K562 (cell line): ENCODE measurements around the gene TBCCD1.

Experiments used
- CHD1 ChIP-seq: fragments of 200-600 bp; sonication (generic); IDR thresholded peaks from one replicate; pipeline ENCODE4 v1.6.1; 2012; ENCODE audit warnings: mild to moderate bottlenecking, moderate library complexity, low read length, inconsistent platforms
- KLF6 ChIP-seq: fragments of 250-450 bp; sonication (Bioruptor Pico); IDR thresholded peaks from 2 replicates; pipeline ENCODE4 v1.4.0; 2020; ENCODE audit warnings: mild to moderate bottlenecking, moderate library complexity, borderline replicate concordance
- MTA2 ChIP-seq: fragments of 450-650 bp; IDR thresholded peaks from 2 replicates; pipeline ENCODE4 v1.6.1; 2016; ENCODE audit warnings: low read depth
- POLR2A ChIP-seq: fragments of 450-650 bp; conservative IDR thresholded peaks from 2 replicates; pipeline ENCODE4 v1.6.1; 2016
- PRDM10 ChIP-seq: fragments of 450-650 bp; IDR thresholded peaks from 2 replicates; pipeline ENCODE4 v1.6.1; 2018; ENCODE audit not compliant: partially characterized antibody
- SPI1 ChIP-seq: IDR thresholded peaks from 2 replicates; pipeline ENCODE4 v1.6.1; 2011; ENCODE audit warnings: low read depth, low read length, control low read depth, borderline replicate concordance
- SREBF2 ChIP-seq: sonication (generic); formaldehyde crosslinking; IDR thresholded peaks from 2 replicates; pipeline ENCODE4 v1.4.0; 2020; ENCODE audit warnings: mild to moderate bottlenecking, missing genetic modification reagents
- SRF ChIP-seq, 2 experiments: fragments of 250-450, 450-650 bp in 1 of 2; sonication (Bioruptor Pico) in 1 of 2; sonication (generic) in 1 of 2; formaldehyde crosslinking; IDR thresholded peaks; 2 replicates each; pipeline versions ENCODE4 v1.5.0 to v1.5.1; 2020 to 2022; ENCODE audit warnings: mild to moderate bottlenecking in 1 of 2, missing genetic modification reagents in 1 of 2
- YY1 ChIP-seq, 3 experiments: IDR thresholded peaks; 2 replicates each; pipeline ENCODE4 v1.6.1; 2011; ENCODE audit warnings: low read length in 2 of 3, mild to moderate bottlenecking in 2 of 3, moderate library complexity in 2 of 3, borderline replicate concordance in 1 of 3, control low read depth in 1 of 3, low read depth in 1 of 3; ENCODE audit not compliant: insufficient read depth in 3 of 3, insufficient replicate concordance in 2 of 3, control insufficient read depth in 1 of 3, insufficient read length in 1 of 3; ENCODE audit errors: extremely low read depth in 1 of 3
- ZBTB5 ChIP-seq: fragments of 450-650 bp; IDR thresholded peaks from 2 replicates; pipeline ENCODE4 v1.6.1; 2017; ENCODE audit warnings: antibody characterized with exemption
- ZNF785 ChIP-seq: fragments of 250-450 bp; sonication (Bioruptor Pico); IDR thresholded peaks from 2 replicates; pipeline ENCODE4 v1.4.0; 2020; ENCODE audit warnings: mild to moderate bottlenecking
- TF ChIP-seq, protein P1 (sequence below), 2 experiments: IDR thresholded peaks; 2 replicates each; pipeline ENCODE4 v1.6.1; 2011; ENCODE audit warnings: borderline replicate concordance in 1 of 2, control low read depth in 1 of 2, low read depth in 1 of 2, low read length in 1 of 2, mild to moderate bottlenecking in 1 of 2, mixed read lengths in 1 of 2, moderate library complexity in 1 of 2; ENCODE audit not compliant: insufficient read depth in 1 of 2, insufficient read length in 1 of 2, poor library complexity in 1 of 2, severe bottlenecking in 1 of 2; ENCODE audit errors: extremely low read depth in 1 of 2

DNA sequence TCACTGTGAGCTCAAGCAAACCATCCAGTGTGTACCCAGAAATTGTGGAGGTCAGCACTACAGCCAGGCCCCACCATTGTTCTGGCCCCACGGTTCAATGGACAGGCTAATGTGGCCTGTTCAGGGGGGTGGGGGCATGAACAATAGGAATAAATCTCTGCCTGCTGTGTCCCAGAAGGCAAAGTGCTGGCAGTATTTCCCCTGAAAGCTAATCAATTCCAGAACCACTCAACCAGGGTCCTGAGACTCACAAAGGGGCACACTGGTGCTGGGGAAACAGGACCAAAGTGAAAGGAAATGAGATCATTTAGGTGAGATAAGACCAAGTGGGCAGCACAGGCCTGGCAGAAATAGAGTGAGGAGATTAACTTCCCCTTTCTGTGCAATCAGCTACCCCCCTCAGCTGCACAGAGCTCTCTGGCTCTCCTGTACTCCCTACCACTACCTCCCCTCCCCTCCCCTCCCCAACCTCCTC lies 34.5 kb downstream of the TBCCD1 start:
- TF ChIP-seq CHD1 (no peak), SREBF2 (CRISPR knock-in tag) (no peak), POLR2A (no peak), YY1 (IDR thresholded peaks at IDR 0.05; ENCODE audit: borderline replicate concordance in 1 of 3, control insufficient read depth in 1 of 3, extremely low read depth in 1 of 3, insufficient read depth in 3 of 3, insufficient read length in 1 of 3, insufficient replicate concordance in 2 of 3, low read depth in 1 of 3, low read length in 2 of 3) (no peak), KLF6 (CRISPR knock-in tag) (no peak), ZNF785 (CRISPR knock-in tag) (no peak), MTA2 (no peak), SRF (CRISPR knock-in tag; IDR thresholded peaks at IDR 0.05) (no peak), ZBTB5 (no peak), PRDM10 (no peak), SPI1 (no peak)
- TF ChIP-seq, protein P1, sequence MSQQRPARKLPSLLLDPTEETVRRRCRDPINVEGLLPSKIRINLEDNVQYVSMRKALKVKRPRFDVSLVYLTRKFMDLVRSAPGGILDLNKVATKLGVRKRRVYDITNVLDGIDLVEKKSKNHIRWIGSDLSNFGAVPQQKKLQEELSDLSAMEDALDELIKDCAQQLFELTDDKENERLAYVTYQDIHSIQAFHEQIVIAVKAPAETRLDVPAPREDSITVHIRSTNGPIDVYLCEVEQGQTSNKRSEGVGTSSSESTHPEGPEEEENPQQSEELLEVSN (IDR thresholded peaks at IDR 0.05; ENCODE audit: borderline replicate concordance in 1 of 2, extremely low read depth in 1 of 2, insufficient read depth in 1 of 2, insufficient read length in 1 of 2, low read depth in 1 of 2, low read length in 1 of 2, poor library complexity in 1 of 2, severe bottlenecking in 1 of 2) = no peak
